HG03097 (cell line): ENCODE data around the gene UGT1A8.
"Not testable (repeated sequence)": the region's sequence is repeated elsewhere in the genome, so short reads cannot be mapped to it uniquely, and the experiment has no call there.

ENCODE experiments used
- ATAC-seq: cut with Tn5 transposase; IDR thresholded peaks from one replicate; pipeline ENCODE4 v1.9.1; 2021; ENCODE audit not compliant: unreplicated experiment, low FRiP score

Gene UGT1A8

GRCh38 chr2:233638836-233639235 lies 21.4 kb downstream of the UGT1A8 start:
- no peak for ATAC-seq

DNA sequence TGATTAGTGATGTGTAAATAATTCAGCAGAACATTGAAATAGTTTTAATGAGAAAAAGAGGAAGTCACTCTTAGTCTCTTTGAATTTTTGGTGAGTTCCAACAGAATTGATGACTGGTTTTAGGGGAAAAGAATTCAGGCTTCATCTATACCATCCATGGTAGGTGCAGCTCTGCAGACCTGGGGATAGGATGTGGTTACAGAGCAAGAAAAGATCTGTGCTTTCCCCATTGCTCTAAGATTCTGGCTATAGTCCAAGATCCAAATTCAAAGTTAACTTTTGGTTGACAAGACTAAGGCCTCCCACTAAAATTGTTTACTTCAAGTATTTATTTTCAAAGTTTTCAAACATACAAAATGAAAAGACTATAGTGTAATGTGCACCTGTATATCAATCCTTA lies 22.4 kb downstream of the UGT1A8 start:
- no peak for ATAC-seq

GRCh38 chr2:233643128-233643527 lies 25.7 kb downstream of the UGT1A8 start:
- ATAC-seq, result no peak

- not testable (repeated sequence) for ATAC-seq
Observed at GRCh38 chr2:233646033-233646432, 28.6 kb downstream of the UGT1A8 start.

- ATAC-seq, result no peak
Observed at GRCh38 chr2:233650981-233651380, 33.5 kb downstream of the UGT1A8 start.

- ATAC-seq, result no peak
Observed at GRCh38 chr2:233651430-233651829, 34.0 kb downstream of the UGT1A8 start.

DNA sequence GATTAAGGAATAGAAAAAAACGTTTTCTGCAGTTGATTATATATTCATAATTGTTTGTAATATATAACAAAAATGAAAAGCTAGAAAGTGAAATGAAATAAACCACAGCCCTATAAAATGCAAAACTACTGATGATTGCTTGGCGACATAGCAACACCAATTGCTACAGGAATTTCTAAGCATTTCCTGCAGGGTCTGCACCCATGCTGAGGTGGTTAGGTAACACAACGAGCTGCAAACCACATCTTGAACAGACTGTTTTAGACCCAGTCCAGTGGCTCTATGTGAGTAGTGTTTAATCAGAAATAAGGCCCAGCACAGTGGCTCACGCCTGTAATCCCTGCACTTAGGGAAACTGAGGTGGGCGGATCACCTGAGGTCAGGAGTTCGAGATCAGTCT lies 37.1 kb downstream of the UGT1A8 start:
- no peak for ATAC-seq

- ATAC-seq, result no peak
Observed at GRCh38 chr2:233655043-233655442, 37.6 kb downstream of the UGT1A8 start.

- ATAC-seq, result not testable (repeated sequence)
Observed at GRCh38 chr2:233655943-233656342, 38.5 kb downstream of the UGT1A8 start.

GRCh38 chr2:233656443-233656842 lies 39.0 kb downstream of the UGT1A8 start:
- ATAC-seq, result no peak

- no peak for ATAC-seq
Observed at GRCh38 chr2:233658610-233659009, 41.2 kb downstream of the UGT1A8 start.

DNA sequence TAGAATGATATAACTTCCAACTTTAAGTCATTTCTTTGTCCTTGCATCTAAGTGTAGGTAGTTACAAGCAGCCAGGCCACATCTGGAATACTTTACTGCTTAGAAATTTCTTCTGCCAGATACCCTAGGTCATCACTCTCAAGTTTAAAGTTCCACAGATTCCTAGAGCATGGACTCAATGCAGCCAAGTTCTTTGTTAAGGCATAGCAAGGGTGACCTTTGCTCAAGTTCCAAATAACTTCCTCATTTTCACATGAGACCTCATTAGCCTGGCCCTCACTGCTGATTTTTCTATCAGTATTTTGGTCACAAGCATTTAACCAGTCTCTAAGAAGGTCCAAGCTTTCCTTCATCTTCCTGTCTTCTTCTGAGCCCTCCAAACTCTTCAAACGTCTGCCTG lies 46.5 kb downstream of the UGT1A8 start:
- no peak for ATAC-seq

GRCh38 chr2:233668605-233669260 lies 51.3 kb downstream of the UGT1A8 start:
- no peak for ATAC-seq

DNA sequence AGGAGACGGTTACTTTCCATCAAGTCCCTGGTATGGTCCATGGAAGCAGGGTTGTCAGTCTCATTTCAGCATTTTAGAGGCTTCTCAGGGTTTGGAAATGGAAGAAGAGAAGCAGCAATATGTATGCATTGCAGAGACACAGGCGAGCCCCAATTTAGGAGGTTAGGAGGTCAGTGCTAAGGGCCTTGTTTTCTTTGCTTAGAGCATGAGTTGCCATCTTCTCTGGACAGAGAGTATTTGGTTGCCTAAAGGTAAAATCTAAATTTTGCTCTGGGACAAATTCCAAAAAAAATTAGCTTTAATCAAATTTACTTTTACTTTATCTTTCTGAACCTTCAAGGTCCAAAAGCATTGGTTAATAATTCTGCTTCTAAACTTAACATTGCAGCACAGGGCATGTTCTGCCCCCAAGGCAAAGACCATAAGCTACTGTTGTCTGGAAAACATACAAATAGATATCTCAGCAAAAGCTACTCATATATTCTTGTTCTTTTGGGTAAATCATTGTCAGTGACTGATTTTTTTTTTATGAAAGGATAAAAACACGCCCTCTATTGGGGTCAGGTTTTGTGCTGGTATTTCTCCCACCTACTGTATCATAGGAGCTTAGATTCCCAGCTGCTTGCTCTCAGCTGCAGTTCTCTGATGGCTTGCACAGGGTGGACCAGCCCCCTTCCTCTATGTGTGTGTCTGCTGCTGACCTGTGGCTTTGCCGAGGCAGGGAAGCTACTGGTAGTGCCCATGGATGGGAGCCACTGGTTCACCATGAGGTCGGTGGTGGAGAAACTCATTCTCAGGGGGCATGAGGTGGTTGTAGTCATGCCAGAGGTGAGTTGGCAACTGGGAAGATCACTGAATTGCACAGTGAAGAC lies 54.1 kb downstream of the UGT1A8 start, which contains the start of gene UGT1A9:
UGT1A9 (plus strand) TSS at position 609 of the 872 bp plus-strand sequence; CDS start at position 646, 37 bp downstream.
- ATAC-seq, result no peak

DNA sequence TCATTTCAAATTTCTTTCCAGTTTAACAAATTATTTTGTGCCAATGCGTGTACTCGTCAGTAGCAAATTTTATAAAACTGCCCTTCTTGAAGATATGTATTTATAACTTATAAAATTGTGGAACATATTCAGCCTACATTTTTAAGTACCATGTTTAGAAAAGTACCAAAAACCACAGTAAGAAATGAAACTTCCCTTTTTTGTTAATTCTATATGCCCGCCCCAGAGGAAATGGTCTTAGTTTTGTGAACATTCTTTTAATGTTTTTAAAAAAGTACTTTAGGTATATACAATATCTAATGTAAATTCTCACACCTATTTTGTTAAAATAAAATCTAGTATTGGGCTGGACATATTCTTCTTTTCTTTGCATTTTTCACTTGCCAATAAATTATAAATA lies 55.5 kb downstream of the UGT1A8 start:
- no peak for ATAC-seq

DNA sequence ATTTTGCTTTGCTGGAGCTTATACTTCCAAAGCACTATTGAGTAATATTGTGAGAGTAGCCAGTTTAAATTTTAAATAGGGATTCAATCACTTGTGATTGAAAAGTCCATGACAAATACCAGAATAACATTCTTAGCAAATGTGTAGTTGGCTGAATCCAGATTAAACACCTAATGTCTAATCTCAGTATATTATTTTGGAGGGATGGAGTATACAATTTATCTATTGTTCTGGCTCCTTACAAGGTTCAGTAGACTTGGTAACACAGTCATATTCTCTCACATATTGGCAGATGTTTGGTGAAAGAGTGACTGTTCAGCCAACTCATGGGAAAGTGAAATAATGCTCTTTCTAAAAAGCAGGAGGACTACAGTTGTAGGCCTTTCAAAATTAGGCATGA lies 56.5 kb downstream of the UGT1A8 start:
- no peak for ATAC-seq

- ATAC-seq, result no peak
Observed at GRCh38 chr2:233674314-233674713, 56.9 kb downstream of the UGT1A8 start.

GRCh38 chr2:233674995-233675394 lies 57.6 kb downstream of the UGT1A8 start:
- ATAC-seq, result no peak

GRCh38 chr2:233676046-233676445 lies 58.6 kb downstream of the UGT1A8 start:
- ATAC-seq, result no peak

DNA sequence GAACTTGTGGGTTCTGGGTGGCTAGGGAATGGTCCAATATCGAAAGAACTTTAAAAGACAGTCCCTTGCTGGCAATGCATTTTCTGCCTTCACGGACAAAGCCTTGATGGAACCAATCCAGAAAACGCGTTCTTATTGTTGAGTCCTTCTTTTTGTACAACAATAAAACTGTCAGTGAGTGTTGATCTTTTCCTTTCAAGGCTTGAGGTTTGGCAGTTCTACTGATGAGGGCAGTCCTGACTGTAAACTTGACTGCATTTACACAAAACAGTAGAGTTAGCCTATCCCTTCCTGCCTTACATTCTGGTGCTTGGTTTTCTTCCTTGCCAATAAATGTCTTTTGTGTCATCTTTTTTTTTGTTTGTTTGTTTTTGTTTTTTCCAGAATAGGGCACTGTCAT lies 61.8 kb downstream of the UGT1A8 start:
- no peak for ATAC-seq

GRCh38 chr2:233680361-233681045 lies 63.1 kb downstream of the UGT1A8 start:
- no peak for ATAC-seq
